LoVo (cell line): ENCODE data around the gene SMARCC2.
A peak's percentile ranks its signal among the peaks of the same experiment; 100 is the strongest.
"Not testable (repeated sequence)": the region's sequence is repeated elsewhere in the genome, so short reads cannot be mapped to it uniquely, and the experiment has no call there.

ENCODE experiments used
- DNase-seq: peaks from one replicate; pipeline ENCODE4 v3.0.0-alpha.2; 2016; ENCODE audit warnings: low spot score

SMARCC2 gene

GRCh38 chr12:56208006-56208405 lies 18.7 kb upstream of the SMARCC2 start:
- no peak for DNase-seq

- no peak for DNase-seq
Measured at GRCh38 chr12:56206452-56207166, 17.3 kb upstream of the SMARCC2 start.

GRCh38 chr12:56205445-56205844 lies 16.2 kb upstream of the SMARCC2 start:
- no peak for DNase-seq

GRCh38 chr12:56204275-56204674 lies 15.0 kb upstream of the SMARCC2 start:
- DNase-seq = no peak

- DNase-seq = no peak
Measured at GRCh38 chr12:56202838-56203237, 13.6 kb upstream of the SMARCC2 start.

GRCh38 chr12:56202366-56202765 lies 13.1 kb upstream of the SMARCC2 start:
- no peak for DNase-seq

- no peak for DNase-seq
Measured at GRCh38 chr12:56198836-56199235, 9.6 kb upstream of the SMARCC2 start.

GRCh38 chr12:56197921-56198635 lies 8.8 kb upstream of the SMARCC2 start:
- no peak for DNase-seq

- not testable (repeated sequence) for DNase-seq
Measured at GRCh38 chr12:56196818-56197550, 7.7 kb upstream of the SMARCC2 start.

- peak; percentile 87 for DNase-seq
Measured at GRCh38 chr12:56193025-56193578, 3.8 kb upstream of the SMARCC2 start.

GRCh38 chr12:56192582-56192981 lies 3.3 kb upstream of the SMARCC2 start:
- no peak for DNase-seq

- DNase-seq = no peak
Measured at GRCh38 chr12:56190695-56191155, 1.4 kb upstream of the SMARCC2 start.

- peak; percentile 92 for DNase-seq
Measured at GRCh38 chr12:56189918-56190694, 823 bp upstream of the SMARCC2 start.

- DNase-seq = no peak
Measured at GRCh38 chr12:56188778-56189098, 545 bp downstream of the SMARCC2 start.

GRCh38 chr12:56188131-56188777 lies 1.0 kb downstream of the SMARCC2 start:
- DNase-seq = no peak

GRCh38 chr12:56186957-56187356 lies 2.3 kb downstream of the SMARCC2 start:
- no peak for DNase-seq

- no peak for DNase-seq
Measured at GRCh38 chr12:56178347-56178746, 10.9 kb downstream of the SMARCC2 start.

- no peak for DNase-seq
Measured at GRCh38 chr12:56172839-56173238, 16.4 kb downstream of the SMARCC2 start.

GRCh38 chr12:56169229-56169759 lies 20.0 kb downstream of the SMARCC2 start:
- DNase-seq = no peak

- DNase-seq = no peak
Measured at GRCh38 chr12:56165369-56165768, 23.9 kb downstream of the SMARCC2 start.

GRCh38 chr12:56164345-56164729 lies 24.9 kb downstream of the SMARCC2 start:
- DNase-seq = no peak
